ENCODE data around the gene UQCRC2. TPM values are rescaled to one million over a fixed set of nuclear protein-coding genes. Genes with fewer than 3 reads are reported as not detected.

Gene UQCRC2
- total RNA-seq, 4 donors from 2014 or later: 95.1 to 110 (median 110) TPM

DNA sequence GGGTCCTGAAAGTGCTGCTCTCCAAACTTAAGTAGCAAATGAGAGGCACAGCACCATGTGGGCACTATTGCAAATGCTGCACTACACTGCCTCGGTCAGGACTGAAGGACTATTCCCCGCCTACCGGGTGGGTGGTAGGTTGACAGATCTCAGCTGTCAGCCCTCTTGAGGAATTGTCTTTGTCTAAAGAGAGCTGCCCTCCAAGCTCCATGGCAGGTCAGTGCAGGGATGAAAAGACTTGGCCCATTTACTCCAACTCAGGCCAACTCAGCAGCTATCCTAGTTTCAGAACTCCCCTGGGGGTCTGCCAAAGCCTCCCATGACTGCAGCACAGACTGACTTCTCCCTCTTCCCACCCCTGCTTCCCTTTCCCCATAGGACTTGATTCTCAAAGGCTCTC lies 51.2 kb downstream of the UQCRC2 start:
- no peak overlapping the region for H3K4me3 ChIP-seq
- no peak overlapping the region for H3K27ac ChIP-seq
- no peaks in the 10 kb centered on the region for H3K36me3 ChIP-seq
- 25 to 37% methylated on average over 3 of the region's 3 CpGs for WGBS, 2 donors
- H3K4me1 ChIP-seq: peaks cover 0 to 30% (median 14%) of the 10 kb centered on the region in 4 donors
- no peaks in the 10 kb centered on the region for H3K27me3 ChIP-seq
- no peak for TF ChIP-seq POLR2A (IDR thresholded peaks at IDR 0.05)
- TF ChIP-seq, protein P1, sequence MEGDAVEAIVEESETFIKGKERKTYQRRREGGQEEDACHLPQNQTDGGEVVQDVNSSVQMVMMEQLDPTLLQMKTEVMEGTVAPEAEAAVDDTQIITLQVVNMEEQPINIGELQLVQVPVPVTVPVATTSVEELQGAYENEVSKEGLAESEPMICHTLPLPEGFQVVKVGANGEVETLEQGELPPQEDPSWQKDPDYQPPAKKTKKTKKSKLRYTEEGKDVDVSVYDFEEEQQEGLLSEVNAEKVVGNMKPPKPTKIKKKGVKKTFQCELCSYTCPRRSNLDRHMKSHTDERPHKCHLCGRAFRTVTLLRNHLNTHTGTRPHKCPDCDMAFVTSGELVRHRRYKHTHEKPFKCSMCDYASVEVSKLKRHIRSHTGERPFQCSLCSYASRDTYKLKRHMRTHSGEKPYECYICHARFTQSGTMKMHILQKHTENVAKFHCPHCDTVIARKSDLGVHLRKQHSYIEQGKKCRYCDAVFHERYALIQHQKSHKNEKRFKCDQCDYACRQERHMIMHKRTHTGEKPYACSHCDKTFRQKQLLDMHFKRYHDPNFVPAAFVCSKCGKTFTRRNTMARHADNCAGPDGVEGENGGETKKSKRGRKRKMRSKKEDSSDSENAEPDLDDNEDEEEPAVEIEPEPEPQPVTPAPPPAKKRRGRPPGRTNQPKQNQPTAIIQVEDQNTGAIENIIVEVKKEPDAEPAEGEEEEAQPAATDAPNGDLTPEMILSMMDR (IDR thresholded peaks at IDR 0.05): no peak
- TF ChIP-seq EP300 (IDR thresholded peaks at IDR 0.05): no peak
- no peaks in the 10 kb centered on the region for H3K9me3 ChIP-seq
- no peak for DNase-seq (ENCODE audit: low spot score in 2 of 2)

DNA sequence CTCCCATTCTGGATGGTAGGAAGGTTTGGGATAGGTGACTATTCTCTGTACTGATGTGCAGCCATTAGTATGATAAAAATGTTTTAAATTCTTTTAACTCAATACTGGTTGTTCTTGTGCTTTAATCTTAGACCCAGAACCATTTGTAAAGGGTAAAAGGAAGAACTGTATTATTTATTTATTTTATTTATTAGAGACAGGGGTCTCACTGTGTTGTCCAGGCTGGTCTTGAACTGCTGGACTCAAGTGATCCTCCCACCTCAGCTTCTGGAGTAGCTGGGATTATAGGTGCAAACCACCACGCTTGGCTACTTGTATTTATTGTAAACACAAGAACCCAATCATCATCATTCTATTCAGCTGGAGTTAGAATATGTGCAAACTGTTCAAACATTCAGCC lies 52.6 kb downstream of the UQCRC2 start:
- Histone ChIP-seq H3K36me3 (no peaks in the 10 kb centered on the region), H3K4me1 (peaks cover 0 to 39% (median 15%) of the 10 kb centered on the region in 4 donors), H3K9me3 (no peaks in the 10 kb centered on the region), H3K4me3 (no peak overlapping the region), H3K27me3 (no peaks in the 10 kb centered on the region), H3K27ac (no peak overlapping the region)
- no peak for DNase-seq (ENCODE audit: low spot score in 2 of 2)
- WGBS, 2 donors: 77 to 83% methylated on average over 1 of the region's 1 CpG
- TF ChIP-seq EP300 (IDR thresholded peaks at IDR 0.05): no peak

DNA sequence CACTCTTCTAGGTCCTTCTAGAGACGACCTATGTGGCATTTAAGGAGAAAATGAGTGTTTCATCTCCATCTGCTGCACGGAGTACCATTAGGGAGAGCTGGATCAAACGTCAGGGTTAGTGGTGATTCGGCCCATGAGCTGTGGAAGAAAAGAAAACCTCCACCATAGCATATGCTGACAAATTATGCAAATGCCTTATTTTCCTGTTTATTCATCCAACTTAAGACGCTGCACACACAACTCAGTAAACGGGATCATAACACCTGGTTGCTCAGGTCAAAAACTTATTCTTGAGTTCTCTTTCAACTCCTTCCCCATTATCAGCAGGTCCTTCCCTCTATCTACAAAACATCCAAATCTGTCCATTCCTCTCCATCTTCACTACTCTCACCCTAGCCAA lies 53.5 kb downstream of the UQCRC2 start:
- Histone ChIP-seq H3K4me3 (no peak overlapping the region), H3K36me3 (no peaks in the 10 kb centered on the region), H3K27ac (no peak overlapping the region), H3K4me1 (peaks cover 0 to 35% (median 13%) of the 10 kb centered on the region in 4 donors), H3K9me3 (no peaks in the 10 kb centered on the region), H3K27me3 (no peaks in the 10 kb centered on the region)
- 65 to 74% methylated on average over 6 of the region's 6 CpGs for WGBS, 2 donors
- no peak for DNase-seq (ENCODE audit: low spot score in 2 of 2)
- TF ChIP-seq POLR2A (IDR thresholded peaks at IDR 0.05) (no peak), EP300 (IDR thresholded peaks at IDR 0.05) (no peak)
- TF ChIP-seq, protein P1 (IDR thresholded peaks at IDR 0.05): no peak

DNA sequence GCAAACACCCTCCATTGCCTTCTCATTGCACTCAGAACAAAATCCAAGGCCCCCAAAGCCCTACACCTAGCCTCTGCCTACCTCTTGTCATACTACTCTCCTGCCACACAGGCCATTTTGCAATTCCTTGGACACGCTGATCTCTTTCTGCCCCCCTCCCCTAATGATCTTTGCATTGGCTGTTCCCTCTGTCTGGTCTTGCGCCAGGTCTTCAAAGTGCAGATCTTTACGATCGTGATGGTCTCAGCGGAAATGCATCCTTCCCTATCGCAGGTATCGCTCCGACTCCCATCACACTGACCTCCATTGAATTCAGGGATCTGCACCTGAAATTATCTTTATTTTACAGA lies 54.0 kb downstream of the UQCRC2 start:
- Histone ChIP-seq H3K4me1 (peaks cover 0 to 34% (median 13%) of the 10 kb centered on the region in 4 donors), H3K27me3 (no peaks in the 10 kb centered on the region), H3K4me3 (peak overlapping the region; percentile 77 to 97 (median 88)), H3K9me3 (no peaks in the 10 kb centered on the region), H3K27ac (peak overlapping the region in 3 of 4 donors; percentile 85 to 87 (median 87)), H3K36me3 (no peaks in the 10 kb centered on the region)
- 9 to 12% methylated on average over 8 of the region's 8 CpGs for WGBS, 2 donors
- DNase-seq (ENCODE audit: low spot score in 2 of 2): no peak
- no peak for TF ChIP-seq EP300 (IDR thresholded peaks at IDR 0.05)
- TF ChIP-seq POLR2A (IDR thresholded peaks at IDR 0.05): no peak
- TF ChIP-seq, protein P1 (IDR thresholded peaks at IDR 0.05): no peak

DNA sequence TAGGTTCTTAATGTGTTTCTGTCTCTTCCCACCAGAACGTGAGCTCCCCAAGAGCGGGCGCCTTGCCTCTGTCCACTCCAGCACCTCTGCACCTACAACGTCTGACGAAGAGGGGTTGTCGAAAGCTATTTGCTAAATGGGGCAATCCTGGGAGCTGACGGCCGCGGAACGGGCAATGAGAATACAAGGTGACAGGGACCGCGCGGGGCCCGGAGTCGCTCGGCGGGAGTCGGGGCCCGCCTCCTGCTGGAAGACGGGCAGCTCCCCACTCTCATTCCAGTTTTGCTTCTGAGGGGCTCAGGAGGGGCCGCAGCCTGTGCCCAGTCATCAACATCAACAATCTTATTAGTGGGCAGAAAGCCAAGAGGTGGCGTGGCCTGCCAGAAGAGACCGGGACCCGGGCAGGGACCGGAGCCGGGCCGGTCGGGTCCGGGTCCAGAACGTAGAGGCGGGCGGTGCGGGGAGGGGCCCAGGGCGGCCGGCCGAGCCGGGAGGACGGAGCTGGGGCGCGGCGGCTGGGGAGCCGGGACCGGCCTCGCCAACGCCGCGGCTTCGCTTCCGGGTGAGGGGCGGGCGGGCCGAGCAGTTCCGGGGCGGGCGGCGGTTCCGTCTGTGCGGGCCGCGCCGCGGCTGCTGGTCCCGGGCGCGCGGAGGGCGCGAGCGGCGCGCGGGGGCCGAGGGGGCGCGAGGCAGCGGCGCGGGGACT lies 54.5 kb downstream of the UQCRC2 start, which contains the start of gene MOSMO:
MOSMO (plus strand) TSS at position 603 of the 706 bp plus-strand sequence. CDS start 191 bp downstream, outside the sequence.
- no peaks in the 10 kb centered on the region for H3K27me3 ChIP-seq
- peaks cover 0 to 37% (median 13%) of the 10 kb centered on the region in 4 donors for H3K4me1 ChIP-seq
- 0% methylated on average over 12 to 43 of the region's 78 CpGs for WGBS, 2 donors
- no peak for TF ChIP-seq EP300 (IDR thresholded peaks at IDR 0.05)
- peak; percentile 19 to 49 for TF ChIP-seq POLR2A (IDR thresholded peaks at IDR 0.05)
- H3K36me3 ChIP-seq: no peaks in the 10 kb centered on the region
- H3K9me3 ChIP-seq: no peaks in the 10 kb centered on the region
- H3K4me3 ChIP-seq: peak within 1 kb of the TSS; percentile 77 to 97 (median 90)
- peak; percentile 53 to 56 for DNase-seq (ENCODE audit: low spot score in 2 of 2)
- H3K27ac ChIP-seq: peak within 1 kb of the TSS; percentile 72 to 87 (median 86)
